K562 (cell line): ENCODE measurements around the gene ACSL6. TPM values are rescaled to one million over a fixed set of nuclear protein-coding genes. Genes with fewer than 3 reads are reported as not detected.
A peak's percentile ranks its signal among the peaks of the same experiment; 100 is the strongest.

Experiments
- AFF4 ChIP-seq: sonication (generic); formaldehyde crosslinking; IDR thresholded peaks from 2 replicates; pipeline ENCODE4 v1.8.0; 2023; ENCODE audit warnings: mild to moderate bottlenecking, missing genetic modification reagents
- BCL6 ChIP-seq: fragments of 250-450 bp; sonication (Bioruptor Pico); IDR thresholded peaks from 2 replicates; pipeline ENCODE4 v1.4.0; 2020
- CREBBP ChIP-seq: IDR thresholded peaks from one replicate; pipeline ENCODE4 v1.6.1; 2012; ENCODE audit warnings: low read depth, mild to moderate bottlenecking, control low read depth, inconsistent platforms, low read length
- FOXK1 ChIP-seq: sonication (generic); formaldehyde crosslinking; IDR thresholded peaks from 2 replicates; pipeline ENCODE4 v1.8.0; 2022; ENCODE audit warnings: missing genetic modification reagents, mild to moderate bottlenecking, borderline replicate concordance
- GABPA ChIP-seq: fragments of 200-800 bp; sonication (Bioruptor generic); conservative IDR thresholded peaks from 2 replicates; pipeline ENCODE4 v1.6.1; 2016; ENCODE audit warnings: low read depth, missing genetic modification characterization, missing compliant biosample characterization
- L3MBTL2 ChIP-seq: fragments of 450-650 bp; IDR thresholded peaks from 2 replicates; pipeline ENCODE4 v1.6.1; 2016; ENCODE audit warnings: mild to moderate bottlenecking, moderate library complexity
- MXI1 ChIP-seq: IDR thresholded peaks from 2 replicates; pipeline ENCODE4 v1.6.1; 2011; ENCODE audit warnings: low read depth, mild to moderate bottlenecking, improper control_type of control experiment, low read length
- PRPF4 ChIP-seq: fragments of 200-400 bp; formaldehyde crosslinking; IDR thresholded peaks from one replicate; pipeline ENCODE4 v1.6.1; 2017; ENCODE audit warnings: low read length, low read depth, mild to moderate bottlenecking; ENCODE audit not compliant: insufficient read depth, poor library complexity, severe bottlenecking
- RBM39 ChIP-seq: fragments of 200-400 bp; formaldehyde crosslinking; optimal IDR thresholded peaks from 2 replicates; pipeline ENCODE3; 2018; ENCODE audit warnings: low read depth, low read length
- SMARCC2 ChIP-seq: fragments of 450-650 bp; IDR thresholded peaks from 2 replicates; pipeline ENCODE4 v1.6.1; 2017; ENCODE audit warnings: antibody characterized with exemption, moderate library complexity, mild to moderate bottlenecking, low read depth
- SOX6 ChIP-seq: fragments of 450-650 bp; IDR thresholded peaks from 2 replicates; pipeline ENCODE4 v1.6.1; 2014; ENCODE audit warnings: mild to moderate bottlenecking
- SUPT5H ChIP-seq: fragments of 450-650 bp; IDR thresholded peaks from 2 replicates; pipeline ENCODE4 v1.6.1; 2016
- THAP12 ChIP-seq: fragments of 250-450 bp; sonication (Bioruptor Pico); IDR thresholded peaks from 2 replicates; pipeline ENCODE4 v1.9.0; 2021; ENCODE audit warnings: mild to moderate bottlenecking, inconsistent platforms
- WHSC1 ChIP-seq: IDR thresholded peaks from one replicate; pipeline ENCODE4 v1.6.1; 2012; ENCODE audit warnings: low read length, control low read depth, inconsistent platforms
- ZNF24 ChIP-seq: fragments of 450-650 bp; IDR thresholded peaks from 2 replicates; pipeline ENCODE4 v1.6.1; 2016
- ZNF263 ChIP-seq: sonication (generic); formaldehyde crosslinking; IDR thresholded peaks from 2 replicates; pipeline ENCODE4 v1.8.0; 2022; ENCODE audit warnings: mild to moderate bottlenecking, missing genetic modification reagents, borderline replicate concordance
- ZNF395 ChIP-seq: fragments of 200-800 bp; sonication (Bioruptor generic); IDR thresholded peaks from 2 replicates; pipeline ENCODE4 v1.6.1; 2017; ENCODE audit warnings: missing genetic modification characterization, missing compliant biosample characterization
- ZNF583 ChIP-seq: fragments of 250-450 bp; sonication (Bioruptor Pico); IDR thresholded peaks from 2 replicates; pipeline ENCODE4 v1.4.0; 2020
- ZNF75A ChIP-seq: fragments of 450-650 bp; formaldehyde crosslinking; IDR thresholded peaks from 2 replicates; pipeline ENCODE4 v1.4.0; 2020; ENCODE audit warnings: mild to moderate bottlenecking
- ZNF780A ChIP-seq: fragments of 250-450 bp; sonication (Bioruptor Pico); IDR thresholded peaks from 2 replicates; pipeline ENCODE4 v1.5.0; 2021; ENCODE audit warnings: mild to moderate bottlenecking
- polyA plus RNA-seq, 8 experiments: library from polyadenylated mRNA; depleted of rRNA in 4 of 8; stranded (reverse) in 5 of 8; unstranded in 3 of 8; fragments of >200 nt; fragmentation: Nextera tagmentation in 2 of 8; fragmentation: Illumina TruSeq in 1 of 8; extraction: Ambion mirVana in 2 of 8; extraction: Trizol in 1 of 8; gene quantifications; 2 replicates each; pipeline versions ENCODE4 v1.2.1 to v1.2.3, GENCODE V29; 2011 to 2014; ENCODE audit warnings: inconsistent platforms in 1 of 8, missing spikeins in 1 of 8
- total RNA-seq, 7 experiments: library from RNA; depleted of rRNA in 6 of 7; stranded (reverse); fragments of >200 nt in 6 of 7; fragmentation: Illumina TruSeq in 2 of 7; extraction: Trizol in 2 of 7; gene quantifications; 2 replicates each; pipeline versions ENCODE4 v1.2.1 to v1.2.3, GENCODE V29; 2011 to 2021; ENCODE audit warnings: low replicate concordance in 1 of 7

ACSL6 gene
- total and polyA plus RNA-seq, 9 of the 15 experiments (the other 6 are each of a cell fraction or from before 2014, with no cell fraction given), result 0.50 to 1.5 (median 0.69) TPM

GRCh38 chr5:132020568-132021339, 9.3 kb upstream of the ACSL6 start (continued):
- TF ChIP-seq ZNF583 (no peak), RBM39 (no peak), GABPA (tag) (peak; percentile 70), MXI1 (no peak), BCL6 (no peak), PRPF4 (no peak), SUPT5H (no peak), CREBBP (no peak), ZNF75A (CRISPR knock-in tag) (no peak), L3MBTL2 (no peak), ZNF263 (CRISPR knock-in tag) (peak; percentile 48; the same call in 1 of the 2 replicates), THAP12 (CRISPR knock-in tag) (no peak), ZNF780A (no peak), SOX6 (no peak), ZNF24 (no peak), WHSC1 (no peak), SMARCC2 (no peak), FOXK1 (no peak), AFF4 (no peak), ZNF395 (CRISPR knock-in tag) (no peak)
